ENCODE measurements around the gene PRKG1. TPM values are rescaled to one million over a fixed set of nuclear protein-coding genes. Genes with fewer than 3 reads are reported as not detected.
"Not testable (repeated sequence)": the region's sequence is repeated elsewhere in the genome, so short reads cannot be mapped to it uniquely, and the experiment has no call there.

PRKG1 gene
- total and polyA plus RNA-seq, 4 donors: 26.2 to 199 (median 94.1) TPM

GRCh38 chr10:51574248-51575048 lies 500.2 kb downstream of the PRKG1 start:
- no peak for ATAC-seq (ENCODE audit: low FRiP score)
- Histone ChIP-seq H3K4me3 (ENCODE audit: low read length in 2 of 2) (no peak overlapping the region), H3K27ac (ENCODE audit: low read depth in 1 of 2, low read length in 2 of 2) (no peak overlapping the region), H3K36me3 (ENCODE audit: control insufficient read depth in 1 of 2, insufficient read depth in 2 of 2, low read length in 1 of 2) (no peaks in the 10 kb centered on the region), H3K4me1 (ENCODE audit: control insufficient read depth in 1 of 2, insufficient read depth in 2 of 2, low read length in 2 of 2) (no peaks in the 10 kb centered on the region), H3K27me3 (ENCODE audit: control insufficient read depth in 1 of 2, insufficient read depth in 2 of 2, low read length in 1 of 2) (no peaks in the 10 kb centered on the region), H3K9me3 (ENCODE audit: control insufficient read depth, low read length) (no peaks in the 10 kb centered on the region)
- no peak for DNase-seq
- intact Hi-C loops (cut with DNase I): no loop called here
- WGBS, 2 donors: 69 to 70% methylated on average over 2 of the region's 2 CpGs

- H3K4me3 ChIP-seq (ENCODE audit: low read length in 2 of 2); H3K9me3 ChIP-seq (ENCODE audit: control insufficient read depth, low read length); DNase-seq; H3K27me3 ChIP-seq (ENCODE audit: control insufficient read depth in 1 of 2, insufficient read depth in 2 of 2, low read length in 1 of 2); H3K27ac ChIP-seq (ENCODE audit: low read depth in 1 of 2, low read length in 2 of 2); intact Hi-C loops (cut with DNase I); H3K4me1 ChIP-seq (ENCODE audit: control insufficient read depth in 1 of 2, insufficient read depth in 2 of 2, low read length in 2 of 2); H3K36me3 ChIP-seq (ENCODE audit: control insufficient read depth in 1 of 2, insufficient read depth in 2 of 2, low read length in 1 of 2); ATAC-seq (ENCODE audit: low FRiP score): not testable (repeated sequence)
- WGBS, 2 donors: 88 to 90% methylated on average over 6 of the region's 6 CpGs
Measured at GRCh38 chr10:51581196-51581595, 506.9 kb downstream of the PRKG1 start.

DNA sequence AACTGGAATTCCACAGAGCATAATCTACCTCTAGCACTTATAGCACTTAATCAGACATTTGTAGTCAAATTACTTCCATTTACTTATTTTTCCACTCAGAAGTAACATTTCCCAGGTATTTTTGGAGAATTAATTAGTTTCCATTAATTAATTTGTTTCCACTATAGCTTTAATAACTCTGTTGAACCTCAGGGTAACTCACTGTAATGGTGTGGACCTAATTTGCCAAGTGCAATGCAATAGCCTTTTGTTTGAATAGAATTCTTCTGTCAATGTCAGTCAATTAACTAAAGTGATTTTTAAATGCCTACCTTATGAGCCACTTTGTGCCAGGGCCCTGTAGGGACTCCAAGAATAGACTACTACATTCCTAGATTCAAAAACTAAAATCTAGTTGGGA lies 509.7 kb downstream of the PRKG1 start:
- Histone ChIP-seq H3K9me3 (ENCODE audit: control insufficient read depth, low read length) (no peaks in the 10 kb centered on the region), H3K27me3 (ENCODE audit: control insufficient read depth in 1 of 2, insufficient read depth in 2 of 2, low read length in 1 of 2) (no peaks in the 10 kb centered on the region), H3K36me3 (ENCODE audit: control insufficient read depth in 1 of 2, insufficient read depth in 2 of 2, low read length in 1 of 2) (no peaks in the 10 kb centered on the region), H3K27ac (ENCODE audit: low read depth in 1 of 2, low read length in 2 of 2) (no peak overlapping the region), H3K4me1 (ENCODE audit: control insufficient read depth in 1 of 2, insufficient read depth in 2 of 2, low read length in 2 of 2) (no peaks in the 10 kb centered on the region), H3K4me3 (ENCODE audit: low read length in 2 of 2) (no peak overlapping the region)
- ATAC-seq (ENCODE audit: low FRiP score): no peak
- no peak for DNase-seq
- intact Hi-C loops (cut with DNase I): no loop called here

- H3K9me3 ChIP-seq (ENCODE audit: control insufficient read depth, low read length): no peaks in the 10 kb centered on the region
- DNase-seq: no peak
- H3K36me3 ChIP-seq (ENCODE audit: control insufficient read depth in 1 of 2, insufficient read depth in 2 of 2, low read length in 1 of 2): no peaks in the 10 kb centered on the region
- intact Hi-C loops (cut with DNase I): no loop called here
- ATAC-seq (ENCODE audit: low FRiP score): no peak
- 91 to 93% methylated on average over 7 of the region's 7 CpGs for WGBS, 2 donors
- H3K27me3 ChIP-seq (ENCODE audit: control insufficient read depth in 1 of 2, insufficient read depth in 2 of 2, low read length in 1 of 2): no peaks in the 10 kb centered on the region
- no peak overlapping the region for H3K27ac ChIP-seq (ENCODE audit: low read depth in 1 of 2, low read length in 2 of 2)
- no peak overlapping the region for H3K4me3 ChIP-seq (ENCODE audit: low read length in 2 of 2)
- no peaks in the 10 kb centered on the region for H3K4me1 ChIP-seq (ENCODE audit: control insufficient read depth in 1 of 2, insufficient read depth in 2 of 2, low read length in 2 of 2)
Measured at GRCh38 chr10:51585742-51586141, 511.5 kb downstream of the PRKG1 start.

DNA sequence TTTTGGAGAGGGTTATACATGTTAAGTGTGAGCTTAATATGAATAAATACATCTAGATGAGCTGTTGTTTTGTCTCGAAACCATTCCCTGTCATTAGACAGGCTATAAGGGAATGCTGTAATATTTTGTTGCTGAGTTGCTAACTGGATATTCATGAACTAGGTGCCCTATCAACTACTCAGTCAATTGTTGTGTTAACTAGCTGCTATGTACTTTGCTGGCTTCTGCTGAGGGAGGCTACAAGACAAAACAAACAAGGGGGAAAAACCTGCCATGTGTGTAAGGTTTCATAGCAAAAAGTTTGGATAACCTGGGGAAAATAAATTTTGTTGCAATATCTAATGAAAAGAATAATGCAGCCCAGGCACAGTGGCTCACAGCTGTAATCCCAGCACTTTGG lies 514.7 kb downstream of the PRKG1 start:
- Histone ChIP-seq H3K4me3 (ENCODE audit: low read length in 2 of 2) (no peak overlapping the region), H3K27ac (ENCODE audit: low read depth in 1 of 2, low read length in 2 of 2) (no peak overlapping the region), H3K9me3 (ENCODE audit: control insufficient read depth, low read length) (no peaks in the 10 kb centered on the region), H3K27me3 (ENCODE audit: control insufficient read depth in 1 of 2, insufficient read depth in 2 of 2, low read length in 1 of 2) (no peaks in the 10 kb centered on the region), H3K36me3 (ENCODE audit: control insufficient read depth in 1 of 2, insufficient read depth in 2 of 2, low read length in 1 of 2) (no peaks in the 10 kb centered on the region), H3K4me1 (ENCODE audit: control insufficient read depth in 1 of 2, insufficient read depth in 2 of 2, low read length in 2 of 2) (peaks cover 0 to 2% of the 10 kb centered on the region in 2 donors)
- ATAC-seq (ENCODE audit: low FRiP score) (no peak), DNase-seq (no peak)
- WGBS, 2 donors: 94 to 97% methylated on average over 1 of the region's 1 CpG
- intact Hi-C loops (cut with DNase I): no loop called here

- DNase-seq (no peak), ATAC-seq (ENCODE audit: low FRiP score) (no peak)
- H3K36me3 ChIP-seq (ENCODE audit: control insufficient read depth in 1 of 2, insufficient read depth in 2 of 2, low read length in 1 of 2): no peaks in the 10 kb centered on the region
- H3K4me1 ChIP-seq (ENCODE audit: control insufficient read depth in 1 of 2, insufficient read depth in 2 of 2, low read length in 2 of 2): peaks cover 2 to 3% of the 10 kb centered on the region in 2 donors
- H3K4me3 ChIP-seq (ENCODE audit: low read length in 2 of 2): no peak overlapping the region
- no peaks in the 10 kb centered on the region for H3K27me3 ChIP-seq (ENCODE audit: control insufficient read depth in 1 of 2, insufficient read depth in 2 of 2, low read length in 1 of 2)
- H3K9me3 ChIP-seq (ENCODE audit: control insufficient read depth, low read length): no peaks in the 10 kb centered on the region
- WGBS, 2 donors: 89 to 90% methylated on average over 2 of the region's 2 CpGs
- intact Hi-C loops (cut with DNase I): no loop called here
- no peak overlapping the region for H3K27ac ChIP-seq (ENCODE audit: low read depth in 1 of 2, low read length in 2 of 2)
Measured at GRCh38 chr10:51590818-51591217, 516.5 kb downstream of the PRKG1 start.

- no peaks in the 10 kb centered on the region for H3K27me3 ChIP-seq (ENCODE audit: control insufficient read depth in 1 of 2, insufficient read depth in 2 of 2, low read length in 1 of 2)
- H3K27ac ChIP-seq (ENCODE audit: low read depth in 1 of 2, low read length in 2 of 2): no peak overlapping the region
- ATAC-seq (ENCODE audit: low FRiP score) (no peak), DNase-seq (no peak)
- intact Hi-C loops (cut with DNase I): no loop called here
- WGBS, 2 donors: 49 to 50% methylated on average over 3 of the region's 3 CpGs
- H3K9me3 ChIP-seq (ENCODE audit: control insufficient read depth, low read length): no peaks in the 10 kb centered on the region
- peaks cover 2 to 3% of the 10 kb centered on the region in 2 donors for H3K4me1 ChIP-seq (ENCODE audit: control insufficient read depth in 1 of 2, insufficient read depth in 2 of 2, low read length in 2 of 2)
- H3K36me3 ChIP-seq (ENCODE audit: control insufficient read depth in 1 of 2, insufficient read depth in 2 of 2, low read length in 1 of 2): no peaks in the 10 kb centered on the region
- no peak overlapping the region for H3K4me3 ChIP-seq (ENCODE audit: low read length in 2 of 2)
Measured at GRCh38 chr10:51596695-51597094, 522.4 kb downstream of the PRKG1 start.

GRCh38 chr10:51599647-51600046 lies 525.4 kb downstream of the PRKG1 start:
- no peak overlapping the region for H3K4me3 ChIP-seq (ENCODE audit: low read length in 2 of 2)
- H3K27ac ChIP-seq (ENCODE audit: low read depth in 1 of 2, low read length in 2 of 2): no peak overlapping the region
- no peaks in the 10 kb centered on the region for H3K36me3 ChIP-seq (ENCODE audit: control insufficient read depth in 1 of 2, insufficient read depth in 2 of 2, low read length in 1 of 2)
- no peak for DNase-seq
- intact Hi-C loops (cut with DNase I): no loop called here
- no peaks in the 10 kb centered on the region for H3K27me3 ChIP-seq (ENCODE audit: control insufficient read depth in 1 of 2, insufficient read depth in 2 of 2, low read length in 1 of 2)
- no peak for ATAC-seq (ENCODE audit: low FRiP score)
- 61 to 63% methylated on average over 1 of the region's 1 CpG for WGBS, 2 donors
- H3K4me1 ChIP-seq (ENCODE audit: control insufficient read depth in 1 of 2, insufficient read depth in 2 of 2, low read length in 2 of 2): peaks cover 0 to 3% of the 10 kb centered on the region in 2 donors
- no peaks in the 10 kb centered on the region for H3K9me3 ChIP-seq (ENCODE audit: control insufficient read depth, low read length)

DNA sequence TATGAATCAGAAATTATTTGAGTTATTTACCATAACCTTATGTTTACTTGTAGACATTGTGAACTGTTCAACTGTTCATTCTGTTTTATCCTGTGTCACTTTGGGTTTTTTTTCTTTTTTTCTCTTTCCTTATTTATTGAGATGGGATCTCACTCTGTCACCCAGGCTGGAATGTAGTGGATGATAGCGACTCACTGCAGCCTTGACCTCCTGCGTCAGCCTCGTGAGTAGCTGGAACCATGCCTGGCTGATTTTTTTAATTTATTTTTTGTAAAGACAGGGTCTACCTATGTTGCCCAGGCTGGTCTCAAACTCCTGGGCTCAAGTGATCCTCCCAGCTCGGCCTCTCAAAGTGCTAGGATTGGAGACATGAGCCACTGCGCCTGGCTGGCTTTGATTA lies 528.0 kb downstream of the PRKG1 start:
- ATAC-seq (ENCODE audit: low FRiP score) (no peak), DNase-seq (no peak)
- no peaks in the 10 kb centered on the region for H3K27me3 ChIP-seq (ENCODE audit: control insufficient read depth in 1 of 2, insufficient read depth in 2 of 2, low read length in 1 of 2)
- no peak overlapping the region for H3K4me3 ChIP-seq (ENCODE audit: low read length in 2 of 2)
- 77 to 84% methylated on average over 5 of the region's 5 CpGs for WGBS, 2 donors
- H3K9me3 ChIP-seq (ENCODE audit: control insufficient read depth, low read length): no peaks in the 10 kb centered on the region
- intact Hi-C loops (cut with DNase I): no loop called here
- H3K4me1 ChIP-seq (ENCODE audit: control insufficient read depth in 1 of 2, insufficient read depth in 2 of 2, low read length in 2 of 2): peaks cover 1 to 5% of the 10 kb centered on the region in 2 donors
- no peak overlapping the region for H3K27ac ChIP-seq (ENCODE audit: low read depth in 1 of 2, low read length in 2 of 2)
- no peaks in the 10 kb centered on the region for H3K36me3 ChIP-seq (ENCODE audit: control insufficient read depth in 1 of 2, insufficient read depth in 2 of 2, low read length in 1 of 2)
